ENCODE results near the gene BUB1.

Gene BUB1

DNA sequence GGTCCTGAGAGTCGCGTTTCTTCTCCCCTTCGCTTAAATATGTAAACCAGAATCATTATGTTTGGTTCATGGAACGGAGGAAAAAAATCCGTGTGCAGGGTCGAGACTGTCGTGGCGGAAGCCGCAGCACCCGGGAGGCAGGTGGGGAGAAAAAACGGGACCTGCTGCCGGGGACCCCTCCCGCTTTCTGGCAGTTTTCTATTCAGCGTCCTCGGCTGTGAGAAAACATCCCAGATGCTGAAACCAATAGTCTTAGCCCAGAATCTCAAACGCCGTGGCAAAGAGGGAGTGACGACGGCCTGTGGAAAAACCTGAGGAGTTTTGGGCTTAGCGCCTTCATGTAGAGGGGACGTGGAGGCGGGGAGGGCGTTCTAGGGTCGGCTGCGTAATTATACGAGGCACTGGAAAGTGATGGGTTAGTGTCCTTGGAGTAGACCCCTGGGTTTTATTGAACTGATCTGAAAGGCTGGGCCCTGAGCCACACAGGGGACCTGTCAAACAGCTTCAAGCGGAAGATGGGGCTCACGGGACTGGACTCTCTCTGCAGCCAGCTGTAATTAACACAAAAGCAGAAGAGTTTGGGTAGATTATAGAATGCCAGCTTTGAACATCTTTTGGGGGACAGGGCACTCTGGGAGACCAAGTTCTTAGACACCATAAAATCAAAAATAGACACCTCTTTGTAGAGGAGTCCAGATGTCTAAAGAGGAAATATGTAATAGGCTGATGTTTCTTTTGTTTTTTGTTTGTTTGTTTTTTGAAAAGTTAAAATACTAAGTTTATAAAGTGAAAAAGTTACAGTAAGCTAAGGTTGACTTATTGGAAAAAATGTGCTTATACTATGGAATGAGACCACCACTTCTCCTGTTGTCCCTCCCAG is 834 bp upstream of the BUB1 start:
- H3K36me3 ChIP-seq: no peaks in the 10 kb centered on the region
- H3K27me3 ChIP-seq: no peaks in the 10 kb centered on the region
- H3K9me3 ChIP-seq: no peaks in the 10 kb centered on the region
- peak overlapping the region; percentile 82 to 91 for H3K27ac ChIP-seq
- no peak for TF ChIP-seq CTCF (IDR thresholded peaks at IDR 0.05)
- H3K4me1 ChIP-seq: peaks cover 0 to 15% (median 14%) of the 10 kb centered on the region in 4 donors
- DNase-seq: peak in 1 of 2 donors; percentile 26
- intact Hi-C loops (cut with DNase I; ENCODE audit: low total_unique reads): loop anchor here (5.0 kb wide), 1 partner anchor 79 kb away; no protein-coding TSS in a partner anchor
- peak overlapping the region; percentile 62 to 64 for H3K4me3 ChIP-seq

GRCh38 chr2:110677080-110677479 is 783 bp downstream of the BUB1 start:
- intact Hi-C loops (cut with DNase I; ENCODE audit: low total_unique reads): loop anchor here (5.0 kb wide), 1 partner anchor 80 kb away; no protein-coding TSS in a partner anchor
- no peak for TF ChIP-seq CTCF (IDR thresholded peaks at IDR 0.05)
- no peak overlapping the region for H3K27ac ChIP-seq
- no peak overlapping the region for H3K4me3 ChIP-seq
- H3K27me3 ChIP-seq: no peaks in the 10 kb centered on the region
- peaks cover 0 to 15% (median 14%) of the 10 kb centered on the region in 4 donors for H3K4me1 ChIP-seq
- H3K36me3 ChIP-seq: no peaks in the 10 kb centered on the region
- no peak for DNase-seq
- H3K9me3 ChIP-seq: no peaks in the 10 kb centered on the region

- no peaks in the 10 kb centered on the region for H3K27me3 ChIP-seq
- H3K4me3 ChIP-seq: no peak overlapping the region
- intact Hi-C loops (cut with DNase I; ENCODE audit: low total_unique reads): loop anchor here (5.0 kb wide), 1 partner anchor 82 kb away; no protein-coding TSS in a partner anchor
- DNase-seq: no peak
- no peak for TF ChIP-seq CTCF (IDR thresholded peaks at IDR 0.05)
- no peaks in the 10 kb centered on the region for H3K36me3 ChIP-seq
- H3K4me1 ChIP-seq: peaks cover 0 to 15% (median 14%) of the 10 kb centered on the region in 4 donors
- H3K27ac ChIP-seq: no peak overlapping the region
- H3K9me3 ChIP-seq: no peaks in the 10 kb centered on the region
These were observed 2.2 kb downstream of the BUB1 start for GRCh38 chr2:110675679-110676078.

- no peak for DNase-seq
- H3K9me3 ChIP-seq: no peaks in the 10 kb centered on the region
- H3K4me3 ChIP-seq: no peak overlapping the region
- H3K27ac ChIP-seq: no peak overlapping the region
- TF ChIP-seq CTCF (IDR thresholded peaks at IDR 0.05): no peak
- intact Hi-C loops (cut with DNase I; ENCODE audit: low total_unique reads): loop anchor here (5.0 kb wide), 1 partner anchor 82 kb away; no protein-coding TSS in a partner anchor
- no peaks in the 10 kb centered on the region for H3K27me3 ChIP-seq
- no peaks in the 10 kb centered on the region for H3K36me3 ChIP-seq
- peaks cover 0 to 15% (median 14%) of the 10 kb centered on the region in 4 donors for H3K4me1 ChIP-seq
These were observed 3.0 kb downstream of the BUB1 start for GRCh38 chr2:110674620-110675555.

DNA sequence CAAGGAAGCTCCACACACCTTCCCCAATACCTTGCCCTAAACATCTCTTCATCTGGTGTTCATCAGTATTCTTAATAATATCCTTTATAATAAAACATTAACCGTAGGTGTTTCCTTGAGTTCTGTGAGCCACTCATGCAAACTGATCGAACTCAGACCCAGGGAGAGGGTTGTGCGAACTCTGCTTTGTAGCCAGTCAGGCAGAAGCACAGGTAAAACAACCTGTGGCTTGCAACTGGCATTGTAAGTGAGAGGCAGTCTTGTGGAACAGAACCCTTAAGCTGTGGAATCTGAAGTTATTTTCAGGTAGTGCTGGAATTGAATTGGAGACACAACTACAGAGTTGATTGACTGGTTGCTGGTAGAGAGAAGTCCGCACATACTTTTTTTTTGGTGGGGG is 4.7 kb downstream of the BUB1 start:
- intact Hi-C loops (cut with DNase I; ENCODE audit: low total_unique reads): no loop called here
- no peak overlapping the region for H3K27ac ChIP-seq
- TF ChIP-seq CTCF (IDR thresholded peaks at IDR 0.05): no peak
- no peak for DNase-seq
- no peaks in the 10 kb centered on the region for H3K9me3 ChIP-seq
- H3K27me3 ChIP-seq: no peaks in the 10 kb centered on the region
- H3K4me3 ChIP-seq: no peak overlapping the region
- H3K36me3 ChIP-seq: no peaks in the 10 kb centered on the region
- peaks cover 0 to 9% (median 6%) of the 10 kb centered on the region in 4 donors for H3K4me1 ChIP-seq

Measured in tibial artery (tissue), 4 donors.